RPMI7951 (cell line): ENCODE results near the gene CA5B. TPM values are rescaled to one million over a fixed set of nuclear protein-coding genes. Genes with fewer than 3 reads are reported as not detected.
"Not testable (repeated sequence)": the region's sequence is repeated elsewhere in the genome, so short reads cannot be mapped to it uniquely, and the experiment has no call there.

Source experiments
- DNase-seq: peaks from one replicate; pipeline ENCODE4 v3.0.0-alpha.2; 2012; ENCODE audit warnings: low read depth
- total RNA-seq: library from RNA; depleted of rRNA; stranded (reverse); fragments of >200 nt; shearing (Covaris generic); gene quantifications from 2 replicates; pipeline ENCODE4 v1.2.3, GENCODE V29; 2014

The CA5B gene
- total RNA-seq, 1 experiment from 2014 or later = 35.7 TPM

DNA sequence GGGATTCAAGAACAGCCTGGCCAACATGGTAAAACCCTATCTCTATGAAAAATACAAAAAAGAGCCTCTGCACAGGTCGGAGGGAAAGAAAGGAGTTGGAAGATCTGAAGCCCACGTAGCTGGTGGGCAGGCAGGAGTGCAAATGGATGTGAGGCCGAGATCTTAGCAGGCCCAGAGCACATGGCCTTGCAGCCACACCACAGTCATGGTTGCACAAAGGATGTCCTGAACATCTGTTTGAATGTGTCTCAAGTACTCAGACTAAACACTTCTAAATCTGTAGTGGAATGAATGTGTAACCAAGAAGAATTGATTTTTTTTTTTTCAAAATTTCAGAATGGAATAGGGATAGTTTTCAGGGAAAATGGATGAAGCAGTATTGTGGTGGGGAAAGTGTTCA is 10.8 kb downstream of the CA5B start:
- no peak for DNase-seq

DNA sequence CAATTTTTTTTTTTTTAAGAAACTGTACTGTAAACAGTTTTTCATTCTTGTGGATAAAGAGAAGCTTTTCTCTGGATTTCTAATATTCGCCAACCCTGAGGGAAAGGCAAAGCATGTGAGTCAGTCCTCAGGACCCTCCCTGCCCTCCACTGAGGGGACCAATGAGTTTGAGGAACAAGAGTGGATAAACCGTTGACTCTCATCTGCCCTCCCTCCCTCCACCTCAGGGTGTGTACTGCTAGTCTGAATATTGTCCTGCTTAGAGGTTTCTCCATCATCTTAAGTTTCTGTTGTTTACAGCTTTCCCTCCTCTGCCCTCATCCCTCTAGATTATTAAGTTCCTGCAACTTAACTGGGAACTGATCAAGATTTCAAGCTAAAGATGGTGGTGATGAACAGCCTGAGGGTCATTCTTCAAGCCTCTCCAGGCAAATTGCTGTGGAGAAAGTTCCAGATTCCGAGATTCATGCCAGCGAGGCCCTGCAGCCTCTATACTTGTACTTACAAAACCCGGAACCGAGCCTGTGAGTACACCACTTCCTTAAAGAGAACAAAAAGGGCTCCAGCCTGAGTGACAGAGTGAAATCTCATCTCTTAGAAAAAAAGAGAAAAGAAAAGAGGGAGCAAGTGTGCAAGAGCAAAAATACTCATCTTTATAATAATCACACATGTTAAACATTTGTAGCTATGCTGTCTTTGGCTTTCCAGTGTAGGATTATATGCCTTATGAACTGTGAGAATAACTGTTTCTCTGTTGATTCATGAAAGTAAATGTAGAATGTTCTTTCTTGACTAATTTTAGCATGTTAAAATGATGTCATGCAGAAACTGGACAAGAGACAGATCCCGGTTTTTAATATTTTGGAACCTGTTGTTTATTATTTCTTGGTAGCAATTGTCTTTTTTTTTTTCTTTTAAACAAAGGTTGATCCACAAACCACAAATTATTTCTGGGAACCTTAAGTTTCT is 11.9 kb downstream of the CA5B start:
- peak; percentile 64 for DNase-seq

DNA sequence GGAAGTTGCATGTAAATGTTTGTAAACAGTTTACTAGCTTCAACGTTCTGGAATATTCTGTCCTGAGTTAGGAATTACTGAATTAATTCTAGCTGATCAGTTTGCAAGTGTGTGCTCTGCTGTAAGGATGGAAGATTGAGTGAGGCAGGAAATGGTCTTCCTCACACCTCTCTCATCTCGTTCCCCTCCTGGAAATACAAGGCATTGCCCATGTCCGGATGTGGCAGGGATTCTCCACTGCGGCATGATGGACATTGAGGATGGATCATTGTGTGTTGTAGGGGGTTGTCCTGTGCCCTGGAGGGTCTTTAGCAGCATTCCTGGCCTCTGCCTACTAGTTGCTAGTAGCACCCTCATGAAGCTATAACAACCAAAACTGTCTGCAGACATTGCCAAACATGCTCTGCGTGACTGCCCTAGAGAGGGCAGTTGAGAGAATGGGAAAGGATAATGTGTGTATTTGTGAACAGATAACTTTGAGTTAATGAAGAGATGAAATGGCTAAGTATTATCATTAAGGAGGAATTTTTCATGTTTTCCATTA is 12.6 kb downstream of the CA5B start:
- peak; percentile 48 for DNase-seq

DNA sequence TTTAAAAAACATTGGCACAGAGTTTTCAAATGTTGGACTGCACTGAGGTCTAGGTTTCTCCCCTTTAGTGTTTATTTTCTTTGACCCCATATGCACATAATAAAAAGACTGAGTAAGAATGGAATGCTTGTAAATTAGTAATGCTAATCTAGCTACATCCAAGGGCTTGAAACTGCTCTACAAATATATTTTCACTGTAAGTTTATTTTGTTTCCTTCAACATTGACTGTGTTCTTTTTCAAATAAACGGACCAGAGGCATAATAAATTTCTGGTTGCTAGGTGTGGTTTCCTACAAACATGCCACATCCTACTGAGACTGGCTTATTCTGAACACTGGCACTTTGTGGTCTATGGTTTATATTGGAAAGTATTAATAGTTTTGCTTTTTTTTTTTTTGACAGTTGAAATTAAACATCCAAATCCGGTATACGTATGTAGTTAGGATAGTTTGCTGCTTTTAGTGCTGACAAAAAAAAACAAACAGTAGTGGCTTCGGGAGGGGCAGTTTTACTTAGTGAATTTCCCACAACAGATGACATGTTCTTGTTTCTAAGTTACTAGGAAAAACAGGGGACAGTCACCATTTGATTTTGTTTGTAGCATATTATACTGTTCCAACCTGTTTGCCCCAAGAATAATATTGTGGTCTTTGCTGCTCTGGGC is 13.2 kb downstream of the CA5B start:
- DNase-seq = peak; percentile 58

DNA sequence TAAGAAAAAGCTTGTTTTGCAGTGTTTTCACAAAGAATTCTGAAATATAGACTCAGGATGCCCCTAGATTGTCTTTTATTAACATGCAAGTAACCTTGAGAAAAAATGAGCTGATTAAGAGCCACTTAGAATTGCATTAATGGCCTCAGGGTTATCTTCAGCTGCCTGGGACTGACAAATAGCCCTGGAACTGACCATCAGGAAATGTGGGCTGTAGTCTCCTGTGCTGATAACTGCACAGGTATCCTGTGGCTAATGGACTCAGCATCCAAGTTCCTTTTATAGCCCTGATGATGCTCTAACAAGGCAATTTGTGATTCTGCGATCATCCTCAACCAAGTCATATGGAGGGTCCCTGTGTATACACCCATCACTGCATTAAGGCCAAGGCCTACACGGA is 17.0 kb downstream of the CA5B start:
- no peak for DNase-seq

DNA sequence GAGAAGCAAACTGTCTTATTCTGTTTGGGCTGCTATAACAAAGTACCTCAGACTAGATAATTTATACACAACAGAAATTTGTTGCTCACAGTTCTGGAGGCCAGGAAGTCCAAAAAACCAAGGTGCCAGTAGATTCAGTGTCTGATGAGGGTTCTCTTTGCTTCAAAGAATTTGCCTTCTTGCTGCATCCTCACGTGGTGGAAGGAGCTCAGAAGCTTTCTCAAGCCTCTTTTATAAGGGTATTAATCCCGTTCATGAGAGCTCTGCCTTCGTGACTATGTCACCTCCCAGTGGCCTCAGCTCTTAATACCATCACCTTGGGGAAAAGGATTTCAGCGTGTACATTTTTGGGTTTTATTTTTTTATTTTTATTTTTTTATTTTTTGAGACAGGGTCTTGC is 20.1 kb downstream of the CA5B start:
- DNase-seq = no peak

DNA sequence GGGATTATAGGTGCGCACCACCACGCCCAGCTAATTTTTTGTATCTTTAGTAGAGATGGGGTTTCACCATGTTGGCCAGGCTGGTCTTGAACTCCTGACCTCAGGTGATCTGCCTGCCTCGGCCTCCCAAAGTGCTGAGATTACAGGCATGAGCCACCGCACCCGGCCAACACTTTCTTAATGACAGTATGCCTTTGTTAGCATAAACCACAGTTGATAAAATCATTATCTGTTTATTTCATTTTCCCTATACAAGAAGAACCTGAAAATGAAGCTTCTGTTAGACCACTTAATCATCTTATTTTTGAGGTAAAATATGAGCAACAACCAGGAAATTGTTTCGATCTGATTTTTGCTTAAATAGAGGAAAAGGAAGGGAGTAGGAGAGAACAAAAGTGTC is 21.8 kb downstream of the CA5B start:
- not testable (repeated sequence) for DNase-seq

DNA sequence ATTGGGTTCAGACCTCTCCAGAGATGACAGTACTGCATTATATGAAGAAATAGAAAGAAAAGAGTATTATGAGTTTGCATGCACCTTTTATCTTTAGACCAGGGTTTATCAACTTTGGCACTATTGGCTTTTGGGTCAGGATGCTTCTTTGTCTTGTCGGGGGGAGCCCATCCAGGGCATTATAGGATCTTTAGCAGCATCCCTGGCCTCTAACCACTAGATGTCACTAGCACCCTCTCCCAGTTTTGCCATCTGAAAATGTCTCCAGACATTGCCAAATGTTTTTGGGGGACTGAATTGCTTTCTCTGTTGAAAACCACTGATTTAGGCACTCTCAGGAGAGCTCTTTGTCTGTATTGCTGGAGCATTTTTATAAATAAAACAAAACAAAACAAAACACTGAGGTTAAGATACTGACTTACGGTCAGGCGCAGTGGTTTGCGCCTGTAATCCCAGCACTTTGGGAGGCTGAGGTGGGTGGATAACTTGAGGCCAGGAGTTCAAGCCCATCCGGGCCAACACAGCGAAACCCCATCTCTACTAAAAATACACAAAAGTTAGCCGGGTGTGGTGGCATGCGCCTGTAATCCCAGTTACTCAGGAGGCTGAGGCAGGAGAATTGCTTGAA is 23.6 kb downstream of the CA5B start:
- peak; percentile 19 for DNase-seq

DNA sequence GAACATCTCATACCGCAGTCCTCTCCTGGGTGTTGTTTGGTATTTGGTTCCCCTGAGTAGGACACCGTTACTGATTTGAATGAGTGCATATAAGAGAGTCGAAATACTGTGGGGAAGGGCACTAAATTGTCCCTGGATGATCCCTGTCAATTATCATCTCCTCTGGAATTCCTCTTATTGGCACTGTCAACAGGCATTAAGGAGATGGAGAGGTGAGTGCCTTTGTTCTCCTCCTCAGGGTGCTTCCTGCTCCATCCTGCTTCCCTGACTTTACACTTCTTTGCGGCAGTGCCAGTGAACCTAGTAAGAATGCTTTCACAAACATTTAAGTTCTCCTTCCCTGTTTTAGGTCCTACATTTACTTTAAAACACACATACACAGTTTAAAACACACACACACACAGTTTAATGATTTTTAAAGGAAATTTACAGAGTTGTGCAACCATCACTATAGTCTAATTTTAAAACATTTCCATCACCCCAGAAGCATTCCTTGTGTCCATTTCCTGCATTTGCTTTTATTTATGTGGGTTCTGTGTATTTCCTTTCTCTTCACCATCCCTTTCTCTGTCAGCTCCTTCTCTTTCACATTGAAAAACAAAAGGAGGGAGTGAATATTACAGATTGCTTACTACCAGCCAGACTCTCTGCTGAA is 31.4 kb downstream of the CA5B start:
- DNase-seq = no peak

DNA sequence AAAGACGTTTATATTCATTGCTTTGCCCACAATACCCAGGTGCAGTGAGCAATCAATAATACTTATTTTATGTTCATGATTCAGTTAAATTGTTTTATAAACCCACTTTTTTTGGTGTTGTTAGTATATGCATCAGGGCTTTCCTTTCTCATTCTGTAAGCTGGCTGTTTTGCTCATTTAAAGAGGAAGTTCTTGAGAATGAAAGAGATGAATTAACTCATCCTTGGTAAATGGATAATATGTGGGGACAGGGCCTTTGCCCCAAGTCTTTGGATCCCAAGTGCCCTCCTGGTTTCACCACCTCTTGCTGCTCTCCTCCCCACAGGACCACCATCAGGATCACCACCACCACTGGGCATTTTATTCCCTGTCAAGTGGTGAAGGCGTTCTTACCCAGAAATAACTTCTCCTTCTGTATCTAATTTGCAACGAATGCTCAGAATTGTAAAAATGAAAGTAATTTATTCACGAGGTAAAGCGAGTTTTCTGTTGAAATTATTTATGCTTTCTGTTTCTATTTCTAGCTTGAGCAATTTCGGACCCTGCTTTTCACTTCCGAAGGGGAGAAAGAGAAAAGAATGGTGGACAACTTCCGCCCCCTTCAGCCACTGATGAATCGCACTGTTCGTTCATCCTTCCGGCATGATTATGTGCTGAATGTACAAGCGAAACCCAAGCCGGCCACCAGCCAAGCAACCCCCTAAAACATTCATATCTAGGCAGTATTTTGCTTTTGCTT is 44.1 kb downstream of the CA5B start:
- peak; percentile 24 for DNase-seq

DNA sequence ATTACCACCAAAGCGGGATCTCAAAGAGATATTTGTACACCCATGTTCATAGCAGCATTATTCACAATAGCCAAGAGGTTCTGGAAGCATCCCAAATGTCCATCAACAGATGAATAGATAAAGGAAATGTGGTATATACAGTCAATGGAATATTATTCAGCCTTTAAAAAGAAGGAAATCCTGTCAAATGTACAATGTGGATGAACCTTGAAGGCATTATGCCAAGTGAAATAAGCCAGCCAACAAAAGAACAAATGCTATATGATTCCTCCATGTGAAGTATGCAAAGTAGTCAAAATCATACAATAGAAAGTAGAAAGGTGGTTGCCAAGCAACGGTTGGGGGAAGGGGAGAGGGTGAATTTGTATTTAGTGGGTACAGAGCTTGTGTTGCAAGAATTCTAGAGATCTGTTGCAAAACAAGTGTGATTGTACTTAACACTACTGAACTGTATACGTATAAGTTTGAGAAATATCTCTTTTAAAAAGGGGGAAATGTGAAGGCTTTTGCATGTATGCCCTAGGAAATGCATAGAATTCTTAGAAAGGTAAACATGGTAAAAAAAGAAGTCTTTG is 47.2 kb downstream of the CA5B start:
- DNase-seq = no peak

DNA sequence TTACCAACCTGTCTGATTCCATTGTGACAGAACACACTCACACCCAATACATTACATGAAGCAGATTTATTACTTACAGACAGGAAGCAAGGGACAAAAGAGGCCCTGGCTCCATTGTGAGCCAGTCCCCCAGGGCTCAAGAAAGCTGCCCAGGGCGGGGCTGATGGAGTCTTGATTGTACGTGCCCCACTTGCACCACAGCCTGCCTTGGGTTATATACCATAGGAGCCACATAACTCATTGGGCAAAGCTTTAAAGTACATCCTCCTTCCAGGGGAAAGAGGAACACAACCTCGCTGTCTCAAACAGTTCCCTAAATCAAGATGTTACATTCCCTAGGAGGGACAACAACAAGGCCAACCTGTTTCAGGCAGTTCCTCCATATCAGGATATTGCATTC is 48.8 kb downstream of the CA5B start:
- DNase-seq = no peak

DNA sequence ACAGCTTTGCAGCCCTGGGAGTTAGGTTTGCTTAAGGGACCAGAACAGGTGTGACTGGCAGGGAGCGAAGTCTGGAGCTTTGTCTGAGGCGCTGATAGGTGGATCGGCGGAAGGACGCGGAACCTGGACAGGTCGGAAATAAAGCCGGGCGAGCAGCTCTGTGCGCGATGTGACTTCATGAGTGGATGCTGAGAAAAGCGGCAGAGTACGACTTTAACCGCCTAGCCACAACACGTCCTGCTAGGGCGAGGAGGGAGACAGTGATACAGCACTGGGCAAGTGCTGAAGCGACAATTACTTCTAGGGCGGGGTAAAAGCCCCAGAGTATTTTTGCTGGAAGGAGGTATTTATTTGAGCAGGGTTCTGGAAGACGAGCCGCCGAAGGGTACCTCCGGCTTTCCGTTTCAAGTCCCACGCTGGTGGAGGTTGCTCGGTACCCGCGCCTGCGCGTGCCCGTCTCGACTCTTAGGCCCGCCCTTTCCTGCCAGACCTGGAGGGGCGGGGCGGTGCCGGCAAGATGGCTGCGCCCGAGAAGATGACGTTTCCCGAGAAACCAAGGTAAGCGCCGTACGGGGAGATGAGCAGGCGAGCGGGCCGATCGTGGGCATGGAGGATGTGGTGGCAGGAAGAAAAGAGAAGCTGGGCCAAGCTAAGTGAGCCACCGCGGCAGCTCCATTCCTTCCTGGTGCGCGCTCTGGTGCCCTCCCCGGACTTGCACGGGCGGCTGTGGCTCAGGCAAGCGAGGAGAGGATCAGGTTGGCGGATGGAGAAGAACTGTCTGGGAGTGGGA is 52.1 kb downstream of the CA5B start, which contains the start of gene ZRSR2:
Gene ZRSR2, plus strand, starts transcription at position 506 of the 790 bp plus-strand sequence. Its CDS starts 12 bp downstream, at position 518.
- peak; percentile 72 for DNase-seq

DNA sequence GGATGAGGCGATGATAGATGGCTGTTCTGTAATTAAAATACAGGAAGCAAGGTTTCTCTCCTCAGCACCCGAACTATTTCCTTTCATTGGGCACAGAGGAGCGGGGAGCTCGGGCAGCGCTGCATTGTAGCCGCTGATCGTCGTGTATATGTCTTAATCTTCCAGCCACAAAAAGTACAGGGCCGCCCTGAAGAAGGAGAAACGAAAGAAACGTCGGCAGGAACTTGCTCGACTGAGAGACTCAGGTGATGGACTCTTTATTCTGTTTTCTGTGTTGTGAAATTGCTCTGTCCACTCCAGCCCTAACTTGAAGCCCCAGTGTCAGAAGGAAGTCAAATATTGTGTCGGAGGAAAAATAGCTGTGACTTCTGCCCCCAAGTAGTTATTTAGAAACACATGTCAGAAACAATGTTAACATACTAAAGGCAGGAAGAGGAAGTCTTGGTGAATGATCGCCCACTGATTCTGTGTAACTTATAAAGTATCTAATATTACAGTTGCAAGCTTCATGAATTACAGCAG is 52.8 kb downstream of the CA5B start:
- DNase-seq = no peak

DNA sequence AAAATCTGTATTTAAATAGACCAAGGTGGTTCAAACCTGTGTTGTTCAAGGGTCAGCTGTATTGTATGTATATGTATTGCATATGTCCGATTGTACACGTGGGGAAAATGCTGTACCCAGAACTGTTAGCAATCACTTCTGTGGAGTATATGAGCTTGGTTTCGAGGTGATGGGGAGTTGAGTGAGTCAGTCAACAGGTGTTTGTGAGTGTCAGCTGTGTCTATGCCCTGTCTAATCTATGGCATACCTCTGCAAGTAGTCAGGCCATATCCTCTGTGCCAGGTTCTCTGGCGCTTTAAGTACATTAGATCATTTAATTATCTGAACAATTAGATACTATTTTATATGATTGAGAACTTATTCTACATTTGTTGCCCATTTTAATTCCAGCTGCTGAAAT is 59.6 kb downstream of the CA5B start:
- no peak for DNase-seq

DNA sequence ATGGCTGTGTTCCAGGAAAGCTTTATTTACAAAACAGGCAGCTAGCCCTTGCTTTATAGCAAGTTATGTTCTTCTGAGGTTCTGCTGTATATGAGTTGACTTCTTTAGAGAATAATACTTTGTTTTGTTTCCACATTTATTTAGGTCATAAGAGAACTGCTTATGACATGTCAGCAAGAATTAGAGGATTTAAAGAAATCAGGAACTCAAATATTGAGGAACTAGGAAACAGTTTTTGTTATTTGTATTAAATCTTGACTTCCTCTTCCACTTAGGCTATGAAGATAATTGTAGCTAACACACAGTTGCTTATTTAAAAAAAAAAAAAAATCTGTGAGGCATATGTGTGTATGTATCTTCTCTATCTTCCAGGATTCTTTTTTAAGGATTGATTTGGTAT is 66.5 kb downstream of the CA5B start:
- no peak for DNase-seq

DNA sequence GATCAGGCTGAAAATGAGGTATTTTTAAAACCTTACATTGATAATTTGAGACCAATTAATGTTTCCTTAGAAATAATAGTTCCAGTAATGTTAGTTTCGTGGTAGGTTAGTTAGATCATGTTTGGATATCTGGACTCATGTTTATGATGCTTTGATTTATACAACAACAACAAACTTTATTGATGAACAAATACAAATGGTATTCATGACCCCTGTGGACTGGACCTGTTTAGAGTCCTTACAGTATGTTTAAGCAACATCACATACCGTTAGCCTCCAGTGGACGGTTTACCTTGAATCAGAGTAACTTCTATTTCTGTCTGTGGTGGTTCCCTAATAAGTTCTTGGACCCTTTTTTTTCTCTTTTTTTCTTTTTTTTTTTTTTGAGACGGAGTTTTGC is 70.2 kb downstream of the CA5B start:
- no peak for DNase-seq

DNA sequence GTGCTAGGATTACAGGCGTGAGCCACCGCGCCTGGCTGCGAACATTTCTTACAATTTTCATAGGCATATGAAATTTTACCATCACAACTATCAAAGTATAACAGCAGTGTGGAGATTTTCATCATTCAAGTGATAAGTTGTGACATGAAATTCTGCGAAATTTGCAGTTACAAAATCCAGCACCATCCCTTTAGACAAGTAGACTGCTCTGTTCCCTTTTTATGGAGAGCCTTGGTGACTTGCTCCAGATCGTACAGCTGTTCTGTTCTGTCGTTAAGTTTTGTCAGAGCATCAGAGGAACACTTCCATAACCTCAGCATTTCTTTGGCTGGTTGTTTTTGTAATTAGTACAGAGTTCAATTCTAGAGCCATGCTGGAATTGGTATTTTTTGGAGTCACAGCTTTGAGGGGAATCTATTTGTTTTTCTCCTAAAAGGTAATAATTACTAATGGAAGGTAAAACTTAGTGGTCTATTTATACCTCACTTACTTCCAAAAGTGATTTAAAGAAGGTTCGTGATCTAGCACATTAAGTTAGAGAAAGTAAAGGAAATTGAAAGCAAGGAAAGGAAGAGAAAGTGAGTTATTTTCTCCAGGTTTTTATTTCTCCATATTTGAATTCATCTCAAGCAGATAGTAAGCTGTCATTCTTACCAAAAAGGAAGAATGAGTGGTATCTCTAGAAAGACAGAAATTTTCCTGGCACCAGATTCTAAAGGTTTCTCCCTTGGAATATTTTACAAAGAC is 74.3 kb downstream of the CA5B start:
- no peak for DNase-seq

DNA sequence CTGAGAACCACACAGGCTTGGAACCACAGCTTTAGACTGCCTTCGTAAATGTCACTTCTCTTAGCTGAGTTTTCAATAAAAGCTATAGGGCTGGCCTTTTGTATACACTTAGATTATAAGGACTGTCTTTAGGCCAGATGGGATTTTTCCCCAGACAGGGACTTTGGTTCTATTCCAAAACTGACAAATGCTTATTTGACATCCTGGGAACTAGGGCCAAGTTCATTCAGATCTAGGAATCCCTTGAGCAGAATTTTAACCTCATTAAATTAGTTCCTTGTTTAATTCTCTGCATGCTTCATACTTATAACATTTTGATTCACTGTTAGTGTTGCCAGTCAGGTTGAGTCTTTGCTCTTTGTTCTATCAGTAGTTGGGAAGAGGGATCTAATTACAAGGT is 75.3 kb downstream of the CA5B start:
- DNase-seq = no peak
